Kidney (tissue), 14 donors: ENCODE measurements around the gene VAPA. TPM values are rescaled to one million over a fixed set of nuclear protein-coding genes. Genes with fewer than 3 reads are reported as not detected.

Source experiments
- DNase-seq, 5 donors: peaks; one replicate each; pipeline ENCODE4 v3.0.0-alpha.2; 2013 to 2020
- FAIRE-seq: peaks from 2 replicates; lab custom pipeline; 2012; peaks lifted over from hg19 to GRCh38; lab: Jason Lieb, UNC
- H3K27ac ChIP-seq, 2 donors: one replicate each; pipeline ENCODE4 v1.7.0; 2013; ENCODE audit warnings: low read depth in 2 of 2, low read length in 2 of 2, inconsistent platforms in 1 of 2
- H3K27me3 ChIP-seq: one replicate; pipeline ENCODE4 v1.7.1; 2013; ENCODE audit warnings: low read length, inconsistent platforms; ENCODE audit not compliant: control insufficient read depth, insufficient read depth
- H3K36me3 ChIP-seq, 3 donors: one replicate each; pipeline versions ENCODE4 v1.7.0 to v1.7.1; 2013; ENCODE audit warnings: low read length in 3 of 3, control low read depth in 1 of 3, inconsistent platforms in 1 of 3; ENCODE audit not compliant: insufficient read depth in 3 of 3, control insufficient read depth in 2 of 3
- H3K4me1 ChIP-seq, 3 donors: one replicate each; pipeline versions ENCODE4 v1.7.0 to v1.7.1; 2013; ENCODE audit warnings: low read length in 3 of 3, inconsistent platforms in 1 of 3, low read depth in 1 of 3; ENCODE audit not compliant: control insufficient read depth in 2 of 3, insufficient read depth in 2 of 3
- H3K4me3 ChIP-seq, 3 donors: one replicate each; pipeline versions ENCODE4 v1.7.0 to v1.8.1; 2013; ENCODE audit warnings: low read length in 3 of 3, control low read depth in 1 of 3, inconsistent platforms in 1 of 3
- H3K9ac ChIP-seq, 3 donors: one replicate each; pipeline versions ENCODE4 v1.7.0 to v1.7.1; 2013; ENCODE audit warnings: low read length in 3 of 3, control low read depth in 1 of 3, inconsistent platforms in 1 of 3
- H3K9me3 ChIP-seq, 3 donors: one replicate each; pipeline versions ENCODE4 v1.7.0 to v1.7.1; 2013; ENCODE audit warnings: low read length in 3 of 3, control low read depth in 1 of 3, inconsistent platforms in 1 of 3; ENCODE audit not compliant: control insufficient read depth in 2 of 3, insufficient read depth in 1 of 3
- CTCF ChIP-seq: IDR thresholded peaks from 3 replicates; pipeline ENCODE4 v1.5.1; 2012; ENCODE audit warnings: mild to moderate bottlenecking, moderate library complexity, borderline replicate concordance; ENCODE audit not compliant: insufficient read depth; ENCODE audit errors: extremely low read depth
- intact Hi-C: fragments of 100-400 bp; cut with DNase I; formaldehyde crosslinking; loops from one replicate; pipeline ENCODE4 v1.11.1; 2022
- polyA plus RNA-seq: library from polyadenylated mRNA; stranded (reverse); fragments of 350-450 nt; fragmentation: Illumina TruSeq; extraction: RNeasy Lipid Tissue Mini Kit (QIAGEN cat#74804); gene quantifications from one replicate; pipeline ENCODE4 v1.2.3, GENCODE V29; 2014; ENCODE audit warnings: low read depth, low replicate concordance; ENCODE audit not compliant: insufficient read depth
- total RNA-seq: library from RNA; stranded (reverse); fragmentation: NEBNext Ultra II Directional; extraction: Animal tissue kit (Norgen Biotek cat#: 25700); gene quantifications from one replicate; pipeline ENCODE4 v1.2.1, GENCODE V29; 2021
- donor health status: control.
- donor health status: control.
- donor health status: control.
- donor health status: control.
- donor health status: control.
- donor health status: DM: yes; HTN: yes; CAD: no.
- donor health status: Normal renal cell carcinoma (clear cell type).

Gene VAPA
- total and polyA plus RNA-seq, 2 donors from 2014 or later: 171 to 185 TPM

GRCh38 chr18:9994026-9994570 is 80.3 kb downstream of the VAPA start:
- FAIRE-seq: no peak
- peak overlapping the region in 2 of 3 donors; percentile 20 to 33 for H3K4me3 ChIP-seq
- peaks cover 6 to 14% (median 7%) of the 10 kb centered on the region in 3 donors for H3K4me1 ChIP-seq
- DNase-seq: peak in 3 of 5 donors; percentile 66 to 85 (median 78)
- H3K27ac ChIP-seq: no peak overlapping the region
- H3K36me3 ChIP-seq: no peaks in the 10 kb centered on the region
- TF ChIP-seq CTCF: no peak
- no peaks in the 10 kb centered on the region for H3K27me3 ChIP-seq
- intact Hi-C loops: no loop called here
- peaks cover 0 to 4% (median 3%) of the 10 kb centered on the region in 3 donors for H3K9me3 ChIP-seq
- peak overlapping the region in 1 of 3 donors; percentile 2 for H3K9ac ChIP-seq

GRCh38 chr18:9994701-9995235 is 81.0 kb downstream of the VAPA start:
- peaks cover 6 to 14% (median 7%) of the 10 kb centered on the region in 3 donors for H3K4me1 ChIP-seq
- H3K36me3 ChIP-seq: no peaks in the 10 kb centered on the region
- intact Hi-C loops: no loop called here
- no peaks in the 10 kb centered on the region for H3K27me3 ChIP-seq
- peak in 1 of 5 donors; percentile 15 for DNase-seq
- peak overlapping the region in 1 of 3 donors; percentile 20 for H3K4me3 ChIP-seq
- TF ChIP-seq CTCF: no peak
- no peak overlapping the region for H3K9ac ChIP-seq
- H3K27ac ChIP-seq: no peak overlapping the region
- no peak for FAIRE-seq
- peaks cover 0 to 4% (median 3%) of the 10 kb centered on the region in 3 donors for H3K9me3 ChIP-seq

GRCh38 chr18:9995631-9996030 is 81.8 kb downstream of the VAPA start:
- H3K27me3 ChIP-seq: no peaks in the 10 kb centered on the region
- FAIRE-seq: no peak

More at GRCh38 chr18:9995631-9996030, 81.8 kb downstream of the VAPA start:
- H3K36me3 ChIP-seq: no peaks in the 10 kb centered on the region
- no peak overlapping the region for H3K27ac ChIP-seq
- H3K4me1 ChIP-seq: peaks cover 6 to 14% (median 7%) of the 10 kb centered on the region in 3 donors
- intact Hi-C loops: no loop called here
- no peak for TF ChIP-seq CTCF
- DNase-seq: no peak
- peaks cover 0 to 4% (median 3%) of the 10 kb centered on the region in 3 donors for H3K9me3 ChIP-seq
- no peak overlapping the region for H3K9ac ChIP-seq
- no peak overlapping the region for H3K4me3 ChIP-seq
